ENCODE data around the gene RPS21. TPM values are rescaled to one million over a fixed set of nuclear protein-coding genes. Genes with fewer than 3 reads are reported as not detected.

Gene RPS21
- total RNA-seq, 4 donors from 2014 or later = 819 to 3,701 (median 3,102) TPM

DNA sequence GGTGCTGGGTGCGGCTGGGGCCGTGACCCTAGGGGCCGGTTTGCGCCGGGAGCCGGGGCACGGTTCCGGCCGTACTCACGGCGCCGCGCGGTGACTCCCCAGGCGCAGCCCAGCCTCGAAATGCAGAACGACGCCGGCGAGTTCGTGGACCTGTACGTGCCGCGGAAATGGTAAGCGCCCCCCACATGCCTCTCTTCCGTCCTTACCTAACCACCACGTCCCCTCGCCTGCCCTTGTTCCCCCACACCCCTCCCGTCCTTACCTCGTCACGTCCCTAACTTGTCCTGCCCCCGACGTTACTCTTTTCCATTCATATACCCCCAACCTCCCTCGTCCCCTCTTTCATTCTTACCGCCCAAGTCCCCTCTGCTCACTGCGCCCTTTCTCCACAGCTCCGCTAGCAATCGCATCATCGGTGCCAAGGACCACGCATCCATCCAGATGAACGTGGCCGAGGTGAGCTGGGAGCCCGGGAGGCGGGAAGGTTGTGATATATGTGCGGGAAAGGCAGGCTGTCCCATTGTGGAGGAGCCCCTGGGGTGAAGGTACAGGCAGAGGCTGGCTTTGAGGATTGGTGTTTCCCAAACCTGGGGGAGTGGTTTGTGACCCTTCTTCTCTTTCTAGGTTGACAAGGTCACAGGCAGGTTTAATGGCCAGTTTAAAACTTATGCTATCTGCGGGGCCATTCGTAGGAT is 463 bp downstream of the RPS21 start:
- no peak for TF ChIP-seq POLR2A (IDR thresholded peaks at IDR 0.05)
- TF ChIP-seq, protein P1, sequence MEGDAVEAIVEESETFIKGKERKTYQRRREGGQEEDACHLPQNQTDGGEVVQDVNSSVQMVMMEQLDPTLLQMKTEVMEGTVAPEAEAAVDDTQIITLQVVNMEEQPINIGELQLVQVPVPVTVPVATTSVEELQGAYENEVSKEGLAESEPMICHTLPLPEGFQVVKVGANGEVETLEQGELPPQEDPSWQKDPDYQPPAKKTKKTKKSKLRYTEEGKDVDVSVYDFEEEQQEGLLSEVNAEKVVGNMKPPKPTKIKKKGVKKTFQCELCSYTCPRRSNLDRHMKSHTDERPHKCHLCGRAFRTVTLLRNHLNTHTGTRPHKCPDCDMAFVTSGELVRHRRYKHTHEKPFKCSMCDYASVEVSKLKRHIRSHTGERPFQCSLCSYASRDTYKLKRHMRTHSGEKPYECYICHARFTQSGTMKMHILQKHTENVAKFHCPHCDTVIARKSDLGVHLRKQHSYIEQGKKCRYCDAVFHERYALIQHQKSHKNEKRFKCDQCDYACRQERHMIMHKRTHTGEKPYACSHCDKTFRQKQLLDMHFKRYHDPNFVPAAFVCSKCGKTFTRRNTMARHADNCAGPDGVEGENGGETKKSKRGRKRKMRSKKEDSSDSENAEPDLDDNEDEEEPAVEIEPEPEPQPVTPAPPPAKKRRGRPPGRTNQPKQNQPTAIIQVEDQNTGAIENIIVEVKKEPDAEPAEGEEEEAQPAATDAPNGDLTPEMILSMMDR (IDR thresholded peaks at IDR 0.05) = peak in 1 of 6 experiments; percentile 3
- H3K4me3 ChIP-seq = peak overlapping the region; percentile 83 to 100 (median 97)
- WGBS, 2 donors = 1 to 3% methylated on average over 19 to 22 of the region's 47 CpGs
- peaks cover 0 to 44% (median 10%) of the 10 kb centered on the region in 3 donors for H3K36me3 ChIP-seq
- no peak for DNase-seq
- H3K27ac ChIP-seq = peak overlapping the region; percentile 98 to 99 (median 98)
- no peaks in the 10 kb centered on the region for H3K9me3 ChIP-seq
- H3K27me3 ChIP-seq = no peaks in the 10 kb centered on the region
- intact Hi-C loops (cut with DNase I) = no loop called here
- peaks cover 15 to 53% (median 29%) of the 10 kb centered on the region in 3 donors for H3K4me1 ChIP-seq

- H3K4me1 ChIP-seq = peaks cover 15 to 46% (median 26%) of the 10 kb centered on the region in 3 donors
- WGBS, 2 donors = 54 to 57% methylated on average over 10 of the region's 20 CpGs
- peaks cover 0 to 51% (median 10%) of the 10 kb centered on the region in 3 donors for H3K36me3 ChIP-seq
- DNase-seq = no peak
- TF ChIP-seq, protein P1 (IDR thresholded peaks at IDR 0.05) = no peak
- no peak for TF ChIP-seq POLR2A (IDR thresholded peaks at IDR 0.05)
- H3K9me3 ChIP-seq = no peaks in the 10 kb centered on the region
- H3K27ac ChIP-seq = peak overlapping the region; percentile 98 to 99 (median 98)
- intact Hi-C loops (cut with DNase I) = no loop called here
- peak overlapping the region; percentile 83 to 100 (median 97) for H3K4me3 ChIP-seq
- no peaks in the 10 kb centered on the region for H3K27me3 ChIP-seq
Measured at GRCh38 chr20:62387933-62388635, 1.2 kb downstream of the RPS21 start.

- Histone ChIP-seq H3K27me3 (no peaks in the 10 kb centered on the region), H3K4me1 (peaks cover 15 to 46% (median 26%) of the 10 kb centered on the region in 3 donors), H3K4me3 (no peak overlapping the region), H3K36me3 (peaks cover 0 to 60% (median 12%) of the 10 kb centered on the region in 3 donors), H3K9me3 (no peaks in the 10 kb centered on the region), H3K27ac (no peak overlapping the region)
- 70 to 84% methylated on average over 8 to 9 of the region's 11 CpGs for WGBS, 2 donors
- TF ChIP-seq, protein P1 (IDR thresholded peaks at IDR 0.05) = no peak
- no peak for TF ChIP-seq POLR2A (IDR thresholded peaks at IDR 0.05)
- no peak for DNase-seq
- intact Hi-C loops (cut with DNase I) = no loop called here
Measured at GRCh38 chr20:62388839-62389600, 2.1 kb downstream of the RPS21 start.

- Histone ChIP-seq H3K27me3 (no peaks in the 10 kb centered on the region), H3K36me3 (peaks cover 0 to 66% (median 14%) of the 10 kb centered on the region in 3 donors), H3K9me3 (no peaks in the 10 kb centered on the region), H3K27ac (no peak overlapping the region), H3K4me1 (peaks cover 15 to 42% (median 26%) of the 10 kb centered on the region in 3 donors), H3K4me3 (no peak overlapping the region)
- 70 to 77% methylated on average over 5 of the region's 5 CpGs for WGBS, 2 donors
- TF ChIP-seq POLR2A (IDR thresholded peaks at IDR 0.05) = no peak
- TF ChIP-seq, protein P1 (IDR thresholded peaks at IDR 0.05) = no peak
- no peak for DNase-seq
- intact Hi-C loops (cut with DNase I) = no loop called here
Measured at GRCh38 chr20:62389601-62390087, 2.7 kb downstream of the RPS21 start.
